GM23338 (cell line): ENCODE results near the gene FNDC1. TPM values are rescaled to one million over a fixed set of nuclear protein-coding genes. Genes with fewer than 3 reads are reported as not detected.
A peak's percentile ranks its signal among the peaks of the same experiment; 100 is the strongest.

ENCODE experiments used
- ATAC-seq: fragments of 200-7000 bp; cut with Tn5 transposase; 3 replicates; pipeline ENCODE4 v1.9.1; 2020
- DNase-seq: peaks from one replicate; pipeline ENCODE4 v3.0.0-alpha.2; 2015; ENCODE audit warnings: low spot score
- H2AFZ ChIP-seq: fragments of 200-600 bp; sonication (generic); 2 replicates; pipeline ENCODE4 v1.8.0; 2016; ENCODE audit warnings: antibody characterized with exemption, mild to moderate bottlenecking, moderate library complexity
- H3F3A ChIP-seq: fragments of 200-600 bp; sonication (generic); replicated peaks from 2 replicates; pipeline ENCODE4 v1.8.0; 2017; ENCODE audit warnings: antibody characterized with exemption, mixed run types, low read depth
- H3K27ac ChIP-seq: fragments of 200-600 bp; sonication (generic); 2 replicates; pipeline ENCODE4 v1.6.1; 2016; ENCODE audit warnings: low read depth
- H3K27me3 ChIP-seq: fragments of 200-600 bp; sonication (generic); 2 replicates; pipeline ENCODE4 v1.8.0; 2016; ENCODE audit warnings: mild to moderate bottlenecking, mixed run types, moderate library complexity; ENCODE audit not compliant: insufficient read depth
- H3K36me3 ChIP-seq: fragments of 200-600 bp; sonication (generic); 2 replicates; pipeline ENCODE4 v1.8.0; 2016; ENCODE audit warnings: mild to moderate bottlenecking; ENCODE audit not compliant: insufficient read depth
- H3K4me1 ChIP-seq: fragments of 200-600 bp; sonication (generic); 2 replicates; pipeline ENCODE4 v1.8.0; 2016; ENCODE audit warnings: mild to moderate bottlenecking, moderate library complexity; ENCODE audit not compliant: insufficient read depth
- H3K4me2 ChIP-seq: fragments of 200-600 bp; sonication (generic); 2 replicates; pipeline ENCODE4 v1.7.1; 2017; ENCODE audit warnings: mixed run types
- H3K4me3 ChIP-seq: fragments of 200-600 bp; sonication (generic); 2 replicates; pipeline ENCODE4 v1.6.1; 2016; ENCODE audit warnings: mixed run types
- H3K79me2 ChIP-seq: fragments of 200-600 bp; sonication (generic); replicated peaks from 2 replicates; pipeline ENCODE4 v1.8.0; 2017; ENCODE audit warnings: mild to moderate bottlenecking; ENCODE audit not compliant: insufficient read depth
- H3K9me2 ChIP-seq: fragments of 200-600 bp; sonication (generic); 2 replicates; pipeline ENCODE4 v1.8.0; 2017; ENCODE audit not compliant: insufficient read depth
- H4K20me1 ChIP-seq: fragments of 200-600 bp; sonication (generic); replicated peaks from 2 replicates; pipeline ENCODE4 v1.8.0; 2017; ENCODE audit warnings: mild to moderate bottlenecking; ENCODE audit not compliant: insufficient read depth
- H3K27ac Mint-ChIP-seq: 2 replicates; pipeline ENCODE4 v1.8.0; 2020; ENCODE audit warnings: inconsistent platforms, mild to moderate bottlenecking, moderate library complexity, mixed read lengths
- H3K27me3 Mint-ChIP-seq: 3 replicates; pipeline ENCODE4 v1.8.0; 2022; ENCODE audit warnings: low read depth, mild to moderate bottlenecking, moderate library complexity, mixed read lengths, inconsistent platforms; ENCODE audit not compliant: insufficient read depth, poor library complexity
- H3K36me3 Mint-ChIP-seq: 3 replicates; pipeline ENCODE4 v1.8.0; 2021; ENCODE audit warnings: low read depth, mild to moderate bottlenecking, inconsistent platforms, moderate library complexity, mixed read lengths
- H3K4me1 Mint-ChIP-seq: 3 replicates; pipeline ENCODE4 v1.8.0; 2020; ENCODE audit warnings: mild to moderate bottlenecking, inconsistent platforms, mixed read lengths
- H3K4me3 Mint-ChIP-seq: 3 replicates; pipeline ENCODE4 v1.8.0; 2021; ENCODE audit warnings: moderate library complexity, mild to moderate bottlenecking, inconsistent platforms, mixed read lengths
- H3K9me3 Mint-ChIP-seq: 3 replicates; pipeline ENCODE4 v1.8.0; 2020; ENCODE audit warnings: moderate library complexity, mild to moderate bottlenecking, inconsistent platforms, mixed read lengths
- CREB1 ChIP-seq: fragments of 250-450 bp; sonication (Bioruptor Pico); IDR thresholded peaks from 2 replicates; pipeline ENCODE4 v1.5.0; 2020; ENCODE audit warnings: low read depth, mild to moderate bottlenecking, moderate library complexity
- ETS1 ChIP-seq: IDR thresholded peaks from 2 replicates; pipeline ENCODE4 v1.6.1; 2016; ENCODE audit warnings: antibody characterized with exemption
- EZH2phosphoT487 ChIP-seq: fragments of 200-600 bp; sonication (generic); IDR thresholded peaks from one replicate; pipeline ENCODE4 v1.8.1; 2018; ENCODE audit warnings: antibody characterized with exemption; ENCODE audit not compliant: unreplicated experiment
- JUNB ChIP-seq: IDR thresholded peaks from one replicate; pipeline ENCODE4 v1.6.1; 2016; ENCODE audit warnings: antibody characterized with exemption; ENCODE audit not compliant: unreplicated experiment
- NANOG ChIP-seq: IDR thresholded peaks from 2 replicates; pipeline ENCODE4 v1.6.1; 2016; ENCODE audit warnings: antibody characterized with exemption, borderline replicate concordance
- ZNF114 ChIP-seq: fragments of 250-450 bp; sonication (Bioruptor Pico); IDR thresholded peaks from 2 replicates; pipeline ENCODE4 v1.5.0; 2020; ENCODE audit warnings: mild to moderate bottlenecking, moderate library complexity
- ZNF331 ChIP-seq: fragments of 250-450 bp; sonication (Bioruptor Pico); IDR thresholded peaks from 2 replicates; pipeline ENCODE4 v1.5.0; 2020; ENCODE audit warnings: low read depth, mild to moderate bottlenecking, moderate library complexity
- ZNF462 ChIP-seq: fragments of 250-450 bp; sonication (Bioruptor Pico); IDR thresholded peaks from 2 replicates; pipeline ENCODE4 v1.5.0; 2020; ENCODE audit warnings: mild to moderate bottlenecking, moderate library complexity
- polyA plus RNA-seq: library from polyadenylated mRNA; unstranded; fragments of >200 nt; fragmentation: Nextera tagmentation; extraction: Ambion mirVana; gene quantifications from 2 replicates; pipeline ENCODE4 v1.2.1, GENCODE V29; 2016
- total RNA-seq: library from RNA; depleted of rRNA; stranded (reverse); fragments of >200 nt; shearing (Covaris generic); gene quantifications from 2 replicates; pipeline ENCODE4 v1.2.3, GENCODE V29; 2014
- TF ChIP-seq, protein P1 (sequence below), 2 experiments: fragments of 200-600 bp in 1 of 2; sonication (generic) in 1 of 2; conservative IDR thresholded peaks; 2 replicates each; pipeline versions ENCODE4 v1.5.1 to v1.6.1; 2016 to 2017; ENCODE audit warnings: antibody characterized with exemption in 2 of 2, low read depth in 2 of 2, mild to moderate bottlenecking in 2 of 2, moderate library complexity in 1 of 2

The FNDC1 gene
- total and polyA plus RNA-seq, 2 experiments from 2014 or later, result 0.38 to 0.57 TPM

DNA sequence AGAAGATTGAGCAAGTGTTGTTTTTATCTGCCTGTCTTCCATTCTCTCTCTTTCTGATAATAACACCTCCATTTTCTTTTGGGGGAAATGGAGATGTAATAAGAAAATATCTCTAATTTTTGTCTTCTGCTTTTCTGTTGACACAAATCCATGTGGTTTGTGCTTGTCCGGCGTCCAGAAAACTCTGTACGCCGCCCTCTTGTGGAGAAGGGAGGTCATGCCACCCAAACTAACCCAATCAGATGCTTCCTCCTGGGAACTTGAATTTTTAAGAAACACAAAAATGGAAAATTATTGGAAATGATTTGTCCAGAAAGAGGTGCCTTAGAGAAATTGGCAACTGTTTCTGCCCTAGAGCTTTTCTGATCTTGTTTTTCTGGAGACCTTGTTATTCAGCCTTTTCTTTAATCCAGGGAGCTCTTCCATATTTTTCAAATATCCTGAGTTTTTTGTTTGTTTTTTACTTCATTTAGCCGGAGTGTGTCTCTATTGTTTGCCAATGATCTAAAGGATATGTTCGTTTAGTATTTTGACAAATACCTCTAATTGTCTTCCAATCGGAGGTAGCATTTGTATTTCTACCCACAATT, 17.8 kb upstream of the FNDC1 start:
- DNase-seq (peak; percentile 54), ATAC-seq (no peak; the same call in 2 of the 3 replicates)
- Histone ChIP-seq H3K27ac (no peak overlapping the region), H3K27me3 (no peaks in the 10 kb centered on the region), H3K4me1 (no peaks in the 10 kb centered on the region), H2AFZ (no peak overlapping the region), H3F3A (no peaks in the 10 kb centered on the region), H3K36me3 (no peaks in the 10 kb centered on the region; the same call in 1 of the 2 replicates), H3K4me2 (no peak overlapping the region), H3K9me2 (0 out of 2 replicates have a peak, but pooled peaks cover 2% of the 10 kb centered on the region), H3K79me2 (no peaks in the 10 kb centered on the region), H3K4me3 (no peak overlapping the region), H4K20me1 (no peaks in the 10 kb centered on the region)
- TF ChIP-seq, protein P1, sequence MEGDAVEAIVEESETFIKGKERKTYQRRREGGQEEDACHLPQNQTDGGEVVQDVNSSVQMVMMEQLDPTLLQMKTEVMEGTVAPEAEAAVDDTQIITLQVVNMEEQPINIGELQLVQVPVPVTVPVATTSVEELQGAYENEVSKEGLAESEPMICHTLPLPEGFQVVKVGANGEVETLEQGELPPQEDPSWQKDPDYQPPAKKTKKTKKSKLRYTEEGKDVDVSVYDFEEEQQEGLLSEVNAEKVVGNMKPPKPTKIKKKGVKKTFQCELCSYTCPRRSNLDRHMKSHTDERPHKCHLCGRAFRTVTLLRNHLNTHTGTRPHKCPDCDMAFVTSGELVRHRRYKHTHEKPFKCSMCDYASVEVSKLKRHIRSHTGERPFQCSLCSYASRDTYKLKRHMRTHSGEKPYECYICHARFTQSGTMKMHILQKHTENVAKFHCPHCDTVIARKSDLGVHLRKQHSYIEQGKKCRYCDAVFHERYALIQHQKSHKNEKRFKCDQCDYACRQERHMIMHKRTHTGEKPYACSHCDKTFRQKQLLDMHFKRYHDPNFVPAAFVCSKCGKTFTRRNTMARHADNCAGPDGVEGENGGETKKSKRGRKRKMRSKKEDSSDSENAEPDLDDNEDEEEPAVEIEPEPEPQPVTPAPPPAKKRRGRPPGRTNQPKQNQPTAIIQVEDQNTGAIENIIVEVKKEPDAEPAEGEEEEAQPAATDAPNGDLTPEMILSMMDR (conservative IDR thresholded peaks at IDR 0.05; ENCODE audit: low read depth in 2 of 2), result peak; percentile 71 to 86
- no peak for TF ChIP-seq EZH2phosphoT487
- no peak for TF ChIP-seq ETS1
- TF ChIP-seq NANOG, result no peak
- TF ChIP-seq JUNB, result no peak
- TF ChIP-seq CREB1 (CRISPR knock-in tag), result no peak
- H3K27me3 Mint-ChIP-seq, result peaks cover 6% of the 10 kb centered on the region
- H3K4me1 Mint-ChIP-seq, result no peaks in the 10 kb centered on the region
- no peak overlapping the region for H3K4me3 Mint-ChIP-seq
- no peaks in the 10 kb centered on the region for H3K36me3 Mint-ChIP-seq
- H3K27ac Mint-ChIP-seq, result no peak overlapping the region
- H3K9me3 Mint-ChIP-seq, result peaks cover 12% of the 10 kb centered on the region; the same call in 2 of the 3 replicates

- Histone ChIP-seq H3F3A (no peaks in the 10 kb centered on the region), H3K9me2 (0 out of 2 replicates have a peak, but pooled peaks cover 2% of the 10 kb centered on the region), H3K4me2 (no peak overlapping the region), H3K27ac (no peak overlapping the region), H2AFZ (no peak overlapping the region), H3K27me3 (no peaks in the 10 kb centered on the region), H3K79me2 (no peaks in the 10 kb centered on the region), H3K4me3 (no peak overlapping the region), H3K4me1 (no peaks in the 10 kb centered on the region), H3K36me3 (no peaks in the 10 kb centered on the region; the same call in 1 of the 2 replicates), H4K20me1 (no peaks in the 10 kb centered on the region)
- Mint-ChIP-seq H3K4me3 (no peak overlapping the region), H3K36me3 (no peaks in the 10 kb centered on the region), H3K4me1 (no peaks in the 10 kb centered on the region), H3K27ac (no peak overlapping the region), H3K9me3 (peaks cover 19% of the 10 kb centered on the region; the same call in 2 of the 3 replicates), H3K27me3 (peaks cover 3% of the 10 kb centered on the region)
- no peak for DNase-seq
- ATAC-seq, result no peak
- TF ChIP-seq, protein P1 (conservative IDR thresholded peaks at IDR 0.05; ENCODE audit: low read depth in 2 of 2), result no peak
- no peak for TF ChIP-seq ZNF114 (CRISPR knock-in tag)
- no peak for TF ChIP-seq CREB1 (CRISPR knock-in tag)
- no peak for TF ChIP-seq ZNF331 (CRISPR knock-in tag)
- no peak for TF ChIP-seq ZNF462 (CRISPR knock-in tag)
- no peak for TF ChIP-seq JUNB
- no peak for TF ChIP-seq EZH2phosphoT487
These were observed 17.2 kb upstream of the FNDC1 start for GRCh38 chr6:159152041-159152440.
